Measurements from ENCODE around the gene MEOX1. TPM values are rescaled to one million over a fixed set of nuclear protein-coding genes. Genes with fewer than 3 reads are reported as not detected.

Gene MEOX1
- total RNA-seq, 4 donors from 2014 or later = 0.32 to 4.5 (median 0.96) TPM; not detected in 1

Small RNA genes lying within 50 kb of the gene (small RNA-seq; reads per million reads assigned to genes)
- gene RF00017 = 0 reads per million in 4 donors

Other genes with a start within 250 kb of the MEOX1 start
- 10 to 100 TPM; 15.3 to 44.9 (median 36.4) TPM for gene DHX8, start 177.9 kb downstream of the MEOX1 start, total RNA-seq
- gene ETV4, start 115.6 kb downstream of the MEOX1 start, total RNA-seq = 1 to 10 TPM in 1 of 4 donors, under 1 TPM in 1, not detected in 2; 0.41 to 1.3 TPM
- gene SOST, start 96.9 kb upstream of the MEOX1 start, total RNA-seq = not detected
- 100 to 1,000 TPM in 1 of 4 donors, 10 to 100 TPM in 3; 52.7 to 145 (median 70.9) TPM for gene DUSP3, start 117.1 kb upstream of the MEOX1 start, total RNA-seq
- not detected for gene CFAP97D1, start 118.5 kb upstream of the MEOX1 start, total RNA-seq
- 10 to 100 TPM in 1 of 4 donors, 1 to 10 TPM in 3; 6.8 to 10.7 (median 7.5) TPM for gene MPP3, start 171.2 kb upstream of the MEOX1 start, total RNA-seq
- 10 to 100 TPM in 1 of 4 donors, 1 to 10 TPM in 1, under 1 TPM in 1, not detected in 1; 0.55 to 44.5 (median 1.4) TPM for gene CD300LG, start 185.3 kb upstream of the MEOX1 start, total RNA-seq
- gene MPP2, start 245.6 kb upstream of the MEOX1 start, total RNA-seq = 1 to 10 TPM; 3.4 to 4.9 (median 4.2) TPM